WI38 (cell line): ENCODE measurements around the gene HERC3.

ENCODE experiments used
- H3K4me3 ChIP-seq: 2 replicates; pipeline ENCODE4 v1.5.1; 2011; ENCODE audit warnings: low read depth, mild to moderate bottlenecking, control low read depth, low read length
- CTCF ChIP-seq: IDR thresholded peaks from 2 replicates; pipeline ENCODE4 v1.5.1; 2012; ENCODE audit warnings: low read depth, mild to moderate bottlenecking, control low read depth, low read length

Gene HERC3

GRCh38 chr4:88728146-88728545 is 135.9 kb downstream of the HERC3 start:
- no peak for TF ChIP-seq CTCF
- no peak overlapping the region for H3K4me3 ChIP-seq

GRCh38 chr4:88729146-88729760 is 137.0 kb downstream of the HERC3 start:
- H3K4me3 ChIP-seq: no peak overlapping the region
- no peak for TF ChIP-seq CTCF

- H3K4me3 ChIP-seq: no peak overlapping the region
- TF ChIP-seq CTCF: no peak
Measured at GRCh38 chr4:88730811-88731210, 138.5 kb downstream of the HERC3 start.

GRCh38 chr4:88731381-88731780 is 139.1 kb downstream of the HERC3 start:
- H3K4me3 ChIP-seq: no peak overlapping the region
- TF ChIP-seq CTCF: no peak

- no peak for TF ChIP-seq CTCF
- H3K4me3 ChIP-seq: no peak overlapping the region
Measured at GRCh38 chr4:88732714-88733368, 140.6 kb downstream of the HERC3 start.

- no peak for TF ChIP-seq CTCF
- no peak overlapping the region for H3K4me3 ChIP-seq
Measured at GRCh38 chr4:88734403-88734949, 142.2 kb downstream of the HERC3 start.

- H3K4me3 ChIP-seq: no peak overlapping the region
- TF ChIP-seq CTCF: no peak
Measured at GRCh38 chr4:88735564-88735963, 143.3 kb downstream of the HERC3 start.
